Measurements from ENCODE around the gene MAMSTR. TPM values are rescaled to one million over a fixed set of nuclear protein-coding genes. Genes with fewer than 3 reads are reported as not detected.
A peak's percentile ranks its signal among the peaks of the same experiment; 100 is the strongest.

The MAMSTR gene
- total RNA-seq, 1 experiment from 2014 or later, result 0.18 TPM

DNA sequence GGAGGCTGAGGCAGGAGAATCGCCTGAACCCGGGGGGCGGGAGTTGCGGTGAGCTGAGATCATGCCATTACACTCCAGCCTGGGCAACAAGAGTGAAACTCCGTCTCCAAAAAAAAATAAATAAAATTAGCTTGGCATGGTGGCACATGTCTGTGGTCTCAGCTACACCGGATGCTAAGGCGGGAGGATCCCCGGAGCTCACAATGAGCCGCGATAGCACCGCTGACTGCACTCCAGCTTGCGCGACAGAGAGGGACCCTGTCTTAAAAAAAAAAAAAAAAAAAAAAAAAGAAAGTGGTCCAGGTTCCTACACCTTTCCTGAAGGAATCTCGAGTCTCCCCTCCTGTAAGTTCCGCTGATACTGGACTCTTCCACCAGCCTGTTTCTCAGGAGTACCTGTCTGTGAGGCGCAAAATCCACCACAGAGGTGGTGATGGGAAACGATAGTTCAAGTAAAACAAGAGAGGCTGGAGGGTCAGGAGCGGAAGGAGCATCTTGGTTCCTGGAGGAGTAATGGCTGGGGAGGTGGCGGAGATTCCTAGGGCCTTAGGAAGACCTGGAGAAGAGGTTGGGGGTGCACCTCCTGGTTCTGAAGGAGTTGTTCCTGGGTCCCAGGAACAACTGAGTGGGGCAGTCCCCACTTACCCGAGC lies 32.4 kb upstream of the MAMSTR start:
- peak; percentile 26 for ATAC-seq
- CTCF ChIA-PET, result no interaction called here
- no peaks in the 10 kb centered on the region for H3K27me3 ChIP-seq (ENCODE audit: low read length)

DNA sequence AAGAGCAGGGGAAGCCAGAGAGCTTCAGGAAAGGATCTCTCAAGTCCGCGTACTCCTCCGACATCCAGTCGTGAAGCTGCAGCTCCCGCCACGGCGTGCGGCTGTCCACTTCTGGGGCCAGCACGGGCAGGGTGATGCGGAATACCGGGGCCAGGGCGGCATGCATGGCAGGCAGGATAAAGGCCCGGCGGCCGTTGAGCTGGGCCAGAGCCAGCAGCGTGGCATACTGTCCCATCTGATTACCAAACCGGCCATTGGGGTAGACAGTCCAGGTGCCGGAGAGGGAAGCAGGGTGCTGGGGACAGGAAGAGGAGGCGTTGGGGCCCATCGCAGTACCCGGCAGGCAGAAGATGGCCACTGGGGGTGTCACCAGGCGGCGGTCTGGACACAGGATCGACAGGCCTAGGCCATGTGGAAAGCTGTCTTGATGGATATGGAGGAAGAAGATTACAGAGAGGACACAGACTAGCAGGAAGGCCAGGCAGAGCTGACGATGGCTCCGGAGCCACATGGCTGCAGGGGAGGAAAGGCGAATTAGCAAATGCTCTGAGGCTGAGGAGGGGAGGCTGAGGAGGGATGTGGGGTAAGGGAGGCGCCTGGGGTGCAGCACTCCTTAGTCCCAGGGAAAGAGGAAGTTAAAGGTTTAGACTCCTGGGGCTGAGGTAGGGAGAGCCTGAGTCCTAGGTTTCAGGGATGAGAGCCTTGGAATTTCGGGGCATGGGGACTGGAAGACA lies 31.4 kb upstream of the MAMSTR start:
- no peak for ATAC-seq
- Histone ChIP-seq H3K4me2 (ENCODE audit: low read length) (peak overlapping the region; percentile 95), H3K4me1 (ENCODE audit: insufficient read depth, low read length) (peaks cover 5% of the 10 kb centered on the region; the same call in 1 of the 2 replicates), H3K27me3 (ENCODE audit: low read length) (no peaks in the 10 kb centered on the region), H3K79me2 (ENCODE audit: low read length) (peaks cover 28% of the 10 kb centered on the region), H4K20me1 (ENCODE audit: low read length) (no peaks in the 10 kb centered on the region), H3K4me3 (ENCODE audit: low read length) (peak overlapping the region; percentile 95), H3K9me3 (ENCODE audit: low read length) (no peaks in the 10 kb centered on the region), H3F3A (ENCODE audit: low read length, unreplicated experiment) (no peaks in the 10 kb centered on the region), H3K9me2 (replicated peaks; ENCODE audit: low read length) (no peaks in the 10 kb centered on the region), H3K27ac (ENCODE audit: low read length) (no peak overlapping the region), H3K36me3 (ENCODE audit: low read depth, low read length) (no peaks in the 10 kb centered on the region; the same call in 1 of the 2 replicates), H3K9ac (ENCODE audit: low read length) (no peak overlapping the region), H2AFZ (ENCODE audit: low read length) (no peak overlapping the region)
- CTCF ChIA-PET, result no interaction called here
- no TSS peak for BruUV-seq (replicated peaks)
- POLR2A ChIA-PET (ENCODE audit: unreplicated experiment), result no interaction called here
- intact Hi-C loops (cut with micrococcal nuclease), result no loop called here
- TF ChIP-seq EZH2phosphoT487 (IDR thresholded peaks at IDR 0.05; ENCODE audit: borderline replicate concordance, low read length) (no peak), EZH2 (IDR thresholded peaks at IDR 0.05; ENCODE audit: low read length, unreplicated experiment) (no peak)
- TF ChIP-seq, protein P1, sequence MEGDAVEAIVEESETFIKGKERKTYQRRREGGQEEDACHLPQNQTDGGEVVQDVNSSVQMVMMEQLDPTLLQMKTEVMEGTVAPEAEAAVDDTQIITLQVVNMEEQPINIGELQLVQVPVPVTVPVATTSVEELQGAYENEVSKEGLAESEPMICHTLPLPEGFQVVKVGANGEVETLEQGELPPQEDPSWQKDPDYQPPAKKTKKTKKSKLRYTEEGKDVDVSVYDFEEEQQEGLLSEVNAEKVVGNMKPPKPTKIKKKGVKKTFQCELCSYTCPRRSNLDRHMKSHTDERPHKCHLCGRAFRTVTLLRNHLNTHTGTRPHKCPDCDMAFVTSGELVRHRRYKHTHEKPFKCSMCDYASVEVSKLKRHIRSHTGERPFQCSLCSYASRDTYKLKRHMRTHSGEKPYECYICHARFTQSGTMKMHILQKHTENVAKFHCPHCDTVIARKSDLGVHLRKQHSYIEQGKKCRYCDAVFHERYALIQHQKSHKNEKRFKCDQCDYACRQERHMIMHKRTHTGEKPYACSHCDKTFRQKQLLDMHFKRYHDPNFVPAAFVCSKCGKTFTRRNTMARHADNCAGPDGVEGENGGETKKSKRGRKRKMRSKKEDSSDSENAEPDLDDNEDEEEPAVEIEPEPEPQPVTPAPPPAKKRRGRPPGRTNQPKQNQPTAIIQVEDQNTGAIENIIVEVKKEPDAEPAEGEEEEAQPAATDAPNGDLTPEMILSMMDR (conservative IDR thresholded peaks at IDR 0.05; ENCODE audit: low read depth, low read length), result no peak
- no peak for DNase-seq

More for the DNA sequence above, 32.4 kb upstream of the MAMSTR start:
- Histone ChIP-seq H3K36me3 (ENCODE audit: low read depth, low read length) (no peaks in the 10 kb centered on the region; the same call in 1 of the 2 replicates), H3K9me3 (ENCODE audit: low read length) (no peaks in the 10 kb centered on the region), H3K27ac (ENCODE audit: low read length) (peak overlapping the region; percentile 31), H3K4me2 (ENCODE audit: low read length) (peak overlapping the region; percentile 95), H3K9me2 (replicated peaks; ENCODE audit: low read length) (no peaks in the 10 kb centered on the region), H3F3A (ENCODE audit: low read length, unreplicated experiment) (no peaks in the 10 kb centered on the region), H3K4me1 (ENCODE audit: insufficient read depth, low read length) (peaks cover 5% of the 10 kb centered on the region; the same call in 1 of the 2 replicates), H2AFZ (ENCODE audit: low read length) (peak overlapping the region; percentile 86), H3K79me2 (ENCODE audit: low read length) (peaks cover 28% of the 10 kb centered on the region), H3K4me3 (ENCODE audit: low read length) (peak overlapping the region; percentile 95), H3K9ac (ENCODE audit: low read length) (peak overlapping the region; percentile 64), H4K20me1 (ENCODE audit: low read length) (no peaks in the 10 kb centered on the region)
- BruUV-seq (replicated peaks), result TSS peak; percentile 84
- POLR2A ChIA-PET (ENCODE audit: unreplicated experiment), result no interaction called here
- peak; percentile 20 for DNase-seq
- no peak for TF ChIP-seq EZH2 (IDR thresholded peaks at IDR 0.05; ENCODE audit: low read length, unreplicated experiment)
- TF ChIP-seq, protein P1 (conservative IDR thresholded peaks at IDR 0.05; ENCODE audit: low read depth, low read length), result no peak
- no peak for TF ChIP-seq EZH2phosphoT487 (IDR thresholded peaks at IDR 0.05; ENCODE audit: borderline replicate concordance, low read length)
- intact Hi-C loops (cut with micrococcal nuclease), result no loop called here

DNA sequence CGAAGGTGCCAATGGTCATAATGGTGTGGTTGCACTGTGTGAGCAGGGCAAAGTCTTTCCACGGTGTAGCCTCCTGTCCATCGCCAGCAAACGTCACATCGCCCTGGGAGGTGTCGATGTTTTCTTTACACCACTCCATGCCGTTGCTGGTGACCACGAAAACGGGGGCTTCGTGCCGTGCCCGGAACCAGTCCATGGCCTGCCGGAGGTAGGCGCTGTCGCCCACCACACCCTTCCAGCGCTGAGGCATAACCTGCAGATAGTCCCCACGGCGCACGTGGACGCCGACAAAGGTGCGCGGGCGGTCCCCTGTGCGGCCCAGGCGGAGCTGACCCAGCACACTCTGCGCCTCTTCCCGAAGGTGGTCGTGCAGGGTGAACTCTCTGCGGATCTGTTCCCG lies 30.8 kb upstream of the MAMSTR start:
- no peaks in the 10 kb centered on the region for H4K20me1 ChIP-seq (ENCODE audit: low read length)
- no TSS peak for BruUV-seq (replicated peaks)
- H3K27ac ChIP-seq (ENCODE audit: low read length), result no peak overlapping the region
- H3K27me3 ChIP-seq (ENCODE audit: low read length), result no peaks in the 10 kb centered on the region
- no peak for DNase-seq
- ChIA-PET CTCF (no interaction called here), POLR2A (ENCODE audit: unreplicated experiment) (no interaction called here)
- H3K4me2 ChIP-seq (ENCODE audit: low read length), result no peak overlapping the region
- H3K79me2 ChIP-seq (ENCODE audit: low read length), result peaks cover 28% of the 10 kb centered on the region
- H3F3A ChIP-seq (ENCODE audit: low read length, unreplicated experiment), result no peaks in the 10 kb centered on the region
- H3K9ac ChIP-seq (ENCODE audit: low read length), result no peak overlapping the region
- no peaks in the 10 kb centered on the region for H3K9me2 ChIP-seq (replicated peaks; ENCODE audit: low read length)
- no peaks in the 10 kb centered on the region for H3K9me3 ChIP-seq (ENCODE audit: low read length)
- H3K4me1 ChIP-seq (ENCODE audit: insufficient read depth, low read length), result peaks cover 5% of the 10 kb centered on the region; the same call in 1 of the 2 replicates
- no peak overlapping the region for H3K4me3 ChIP-seq (ENCODE audit: low read length)
- no peaks in the 10 kb centered on the region; the same call in 1 of the 2 replicates for H3K36me3 ChIP-seq (ENCODE audit: low read depth, low read length)
- no peak overlapping the region for H2AFZ ChIP-seq (ENCODE audit: low read length)
- intact Hi-C loops (cut with micrococcal nuclease), result no loop called here
- no peak for ATAC-seq
- no peak for TF ChIP-seq EZH2phosphoT487 (IDR thresholded peaks at IDR 0.05; ENCODE audit: borderline replicate concordance, low read length)
- no peak for TF ChIP-seq EZH2 (IDR thresholded peaks at IDR 0.05; ENCODE audit: low read length, unreplicated experiment)
- TF ChIP-seq, protein P1 (conservative IDR thresholded peaks at IDR 0.05; ENCODE audit: low read depth, low read length), result no peak

All from PC-3 (cell line).